ENCODE results near the gene FAM237A. TPM values are rescaled to one million over a fixed set of nuclear protein-coding genes. Genes with fewer than 3 reads are reported as not detected.

FAM237A gene
- total and polyA plus RNA-seq, 2 experiments from 2014 or later: not detected

- H3K4me1 ChIP-seq (ENCODE audit: insufficient read depth): no peaks in the 10 kb centered on the region
These were observed 27.5 kb upstream of the FAM237A start for GRCh38 chr2:206614811-206615210.

More at GRCh38 chr2:206614811-206615210, 27.5 kb upstream of the FAM237A start:
- Histone ChIP-seq H3K4me2 (no peak overlapping the region), H3F3A (replicated peaks; ENCODE audit: low read depth) (no peaks in the 10 kb centered on the region), H3K36me3 (ENCODE audit: insufficient read depth) (no peaks in the 10 kb centered on the region), H3K27ac (ENCODE audit: low read depth) (no peak overlapping the region), H3K9me2 (ENCODE audit: insufficient read depth) (no peaks in the 10 kb centered on the region), H3K4me3 (no peak overlapping the region), H2AFZ (no peak overlapping the region), H3K27me3 (ENCODE audit: insufficient read depth) (no peaks in the 10 kb centered on the region), H4K20me1 (replicated peaks; ENCODE audit: insufficient read depth) (no peaks in the 10 kb centered on the region), H3K79me2 (replicated peaks; ENCODE audit: insufficient read depth) (no peaks in the 10 kb centered on the region)
- Mint-ChIP-seq H3K27me3 (ENCODE audit: insufficient read depth, low read depth, poor library complexity) (peaks cover 4% of the 10 kb centered on the region), H3K4me1 (peaks cover 2% of the 10 kb centered on the region; the same call in 1 of the 3 replicates), H3K4me3 (no peak overlapping the region), H3K27ac (peak overlapping the region; percentile 69; the same call in 1 of the 2 replicates), H3K36me3 (ENCODE audit: low read depth) (peaks cover 3% of the 10 kb centered on the region; the same call in 2 of the 3 replicates), H3K9me3 (no peaks in the 10 kb centered on the region)
- ATAC-seq: no peak; the same call in 2 of the 3 replicates
- no peak for TF ChIP-seq POLR2AphosphoS5 (IDR thresholded peaks at IDR 0.05; ENCODE audit: low read depth)
- no peak for TF ChIP-seq ZNF462 (CRISPR knock-in tag; IDR thresholded peaks at IDR 0.05)
- TF ChIP-seq, protein P1, sequence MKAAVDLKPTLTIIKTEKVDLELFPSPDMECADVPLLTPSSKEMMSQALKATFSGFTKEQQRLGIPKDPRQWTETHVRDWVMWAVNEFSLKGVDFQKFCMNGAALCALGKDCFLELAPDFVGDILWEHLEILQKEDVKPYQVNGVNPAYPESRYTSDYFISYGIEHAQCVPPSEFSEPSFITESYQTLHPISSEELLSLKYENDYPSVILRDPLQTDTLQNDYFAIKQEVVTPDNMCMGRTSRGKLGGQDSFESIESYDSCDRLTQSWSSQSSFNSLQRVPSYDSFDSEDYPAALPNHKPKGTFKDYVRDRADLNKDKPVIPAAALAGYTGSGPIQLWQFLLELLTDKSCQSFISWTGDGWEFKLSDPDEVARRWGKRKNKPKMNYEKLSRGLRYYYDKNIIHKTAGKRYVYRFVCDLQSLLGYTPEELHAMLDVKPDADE (IDR thresholded peaks at IDR 0.05): no peak
- no peak for TF ChIP-seq NANOG (IDR thresholded peaks at IDR 0.05; ENCODE audit: borderline replicate concordance)
- no peak for TF ChIP-seq ZNF114 (CRISPR knock-in tag; IDR thresholded peaks at IDR 0.05)
- TF ChIP-seq STAT1 (IDR thresholded peaks at IDR 0.05; ENCODE audit: unreplicated experiment): no peak
- TF ChIP-seq ZNF331 (CRISPR knock-in tag; IDR thresholded peaks at IDR 0.05; ENCODE audit: low read depth): no peak
- no peak for TF ChIP-seq EZH2phosphoT487 (IDR thresholded peaks at IDR 0.05; ENCODE audit: unreplicated experiment)
- TF ChIP-seq CREB1 (CRISPR knock-in tag; IDR thresholded peaks at IDR 0.05; ENCODE audit: low read depth): no peak
- no peak for TF ChIP-seq EZH2 (IDR thresholded peaks at IDR 0.05; ENCODE audit: low read depth, unreplicated experiment)
- TF ChIP-seq CTCF (conservative IDR thresholded peaks at IDR 0.05; ENCODE audit: low read depth in 2 of 2): no peak
- no peak for TF ChIP-seq JUNB (IDR thresholded peaks at IDR 0.05; ENCODE audit: unreplicated experiment)
- TF ChIP-seq, protein P2, sequence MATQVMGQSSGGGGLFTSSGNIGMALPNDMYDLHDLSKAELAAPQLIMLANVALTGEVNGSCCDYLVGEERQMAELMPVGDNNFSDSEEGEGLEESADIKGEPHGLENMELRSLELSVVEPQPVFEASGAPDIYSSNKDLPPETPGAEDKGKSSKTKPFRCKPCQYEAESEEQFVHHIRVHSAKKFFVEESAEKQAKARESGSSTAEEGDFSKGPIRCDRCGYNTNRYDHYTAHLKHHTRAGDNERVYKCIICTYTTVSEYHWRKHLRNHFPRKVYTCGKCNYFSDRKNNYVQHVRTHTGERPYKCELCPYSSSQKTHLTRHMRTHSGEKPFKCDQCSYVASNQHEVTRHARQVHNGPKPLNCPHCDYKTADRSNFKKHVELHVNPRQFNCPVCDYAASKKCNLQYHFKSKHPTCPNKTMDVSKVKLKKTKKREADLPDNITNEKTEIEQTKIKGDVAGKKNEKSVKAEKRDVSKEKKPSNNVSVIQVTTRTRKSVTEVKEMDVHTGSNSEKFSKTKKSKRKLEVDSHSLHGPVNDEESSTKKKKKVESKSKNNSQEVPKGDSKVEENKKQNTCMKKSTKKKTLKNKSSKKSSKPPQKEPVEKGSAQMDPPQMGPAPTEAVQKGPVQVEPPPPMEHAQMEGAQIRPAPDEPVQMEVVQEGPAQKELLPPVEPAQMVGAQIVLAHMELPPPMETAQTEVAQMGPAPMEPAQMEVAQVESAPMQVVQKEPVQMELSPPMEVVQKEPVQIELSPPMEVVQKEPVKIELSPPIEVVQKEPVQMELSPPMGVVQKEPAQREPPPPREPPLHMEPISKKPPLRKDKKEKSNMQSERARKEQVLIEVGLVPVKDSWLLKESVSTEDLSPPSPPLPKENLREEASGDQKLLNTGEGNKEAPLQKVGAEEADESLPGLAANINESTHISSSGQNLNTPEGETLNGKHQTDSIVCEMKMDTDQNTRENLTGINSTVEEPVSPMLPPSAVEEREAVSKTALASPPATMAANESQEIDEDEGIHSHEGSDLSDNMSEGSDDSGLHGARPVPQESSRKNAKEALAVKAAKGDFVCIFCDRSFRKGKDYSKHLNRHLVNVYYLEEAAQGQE (IDR thresholded peaks at IDR 0.05; ENCODE audit: unreplicated experiment): no peak
- DNase-seq (ENCODE audit: low spot score): peak; percentile 15

Measured in GM23338 (cell line).